Memory B cell (primary cell): ENCODE data around the gene ADRA2C.

Experiments used
- ATAC-seq: fragments of 150-1000 bp; cut with Tn5 transposase; 2 replicates; pipeline ENCODE4 v1.10.0; 2021; ENCODE audit warnings: low read depth, mild to moderate bottlenecking, moderate library complexity
- DNase-seq, 2 donors: peaks; one replicate each; pipeline ENCODE4 v3.0.0; 2022; ENCODE audit warnings: low spot score in 2 of 2
- H3K27ac Mint-ChIP-seq: one replicate; pipeline ENCODE4 v1.8.0; 2022; ENCODE audit warnings: mild to moderate bottlenecking, moderate library complexity, mixed read lengths
- H3K27me3 Mint-ChIP-seq: one replicate; pipeline ENCODE4 v1.8.0; 2022; ENCODE audit warnings: mixed read lengths
- H3K36me3 Mint-ChIP-seq: one replicate; pipeline ENCODE4 v1.8.0; 2022; ENCODE audit warnings: mild to moderate bottlenecking, mixed read lengths
- H3K4me1 Mint-ChIP-seq: one replicate; pipeline ENCODE4 v1.8.0; 2022; ENCODE audit warnings: mixed read lengths
- H3K4me3 Mint-ChIP-seq: one replicate; pipeline ENCODE4 v1.8.0; 2022; ENCODE audit warnings: mild to moderate bottlenecking, moderate library complexity, mixed read lengths
- H3K9me3 Mint-ChIP-seq: one replicate; pipeline ENCODE4 v1.8.0; 2022; ENCODE audit warnings: mixed read lengths

Gene ADRA2C

DNA sequence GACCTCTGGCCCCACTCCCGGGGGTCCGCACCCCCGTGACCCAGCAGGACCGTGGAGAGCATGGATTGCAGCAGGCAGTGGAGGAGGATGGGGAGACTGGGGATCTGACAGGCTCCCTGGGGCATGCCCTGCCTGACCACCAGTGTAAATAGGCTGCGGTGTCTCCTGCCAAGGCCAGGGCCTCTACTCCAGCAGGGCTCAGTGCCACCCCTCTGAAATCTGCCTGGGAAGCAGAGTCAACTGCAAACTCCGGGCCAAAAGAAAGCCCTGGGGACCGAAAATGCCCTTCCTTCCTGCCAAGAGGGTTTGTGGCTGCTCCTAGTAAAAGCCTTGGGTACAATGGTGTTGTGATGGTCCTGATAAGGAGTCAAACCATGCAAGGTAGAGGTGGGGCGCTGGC is 6.4 kb downstream of the ADRA2C start:
- H3K9me3 Mint-ChIP-seq: no peaks in the 10 kb centered on the region
- no peak overlapping the region for H3K27ac Mint-ChIP-seq
- H3K4me3 Mint-ChIP-seq: no peak overlapping the region

GRCh38 chr4:3773552-3774001 is 7.4 kb downstream of the ADRA2C start:
- Mint-ChIP-seq H3K4me3 (no peak overlapping the region), H3K27me3 (peaks cover 11% of the 10 kb centered on the region), H3K27ac (no peak overlapping the region), H3K4me1 (no peaks in the 10 kb centered on the region), H3K36me3 (no peaks in the 10 kb centered on the region), H3K9me3 (peaks cover 2% of the 10 kb centered on the region)
- ATAC-seq (no peak), DNase-seq (no peak)

More for the DNA sequence above, 6.4 kb downstream of the ADRA2C start:
- DNase-seq (no peak), ATAC-seq (no peak)
- Mint-ChIP-seq H3K36me3 (no peaks in the 10 kb centered on the region), H3K27me3 (peaks cover 9% of the 10 kb centered on the region), H3K4me1 (peaks cover 1% of the 10 kb centered on the region)

- Mint-ChIP-seq H3K36me3 (no peaks in the 10 kb centered on the region), H3K9me3 (peaks cover 2% of the 10 kb centered on the region), H3K27me3 (peaks cover 11% of the 10 kb centered on the region), H3K27ac (no peak overlapping the region), H3K4me1 (no peaks in the 10 kb centered on the region), H3K4me3 (no peak overlapping the region)
- no peak for DNase-seq
- ATAC-seq: no peak
These were observed 8.2 kb downstream of the ADRA2C start for GRCh38 chr4:3774253-3774883.

GRCh38 chr4:3775005-3775404 is 8.8 kb downstream of the ADRA2C start:
- no peak for ATAC-seq
- H3K27me3 Mint-ChIP-seq: peaks cover 11% of the 10 kb centered on the region
- H3K27ac Mint-ChIP-seq: no peak overlapping the region
- DNase-seq: no peak
- no peaks in the 10 kb centered on the region for H3K36me3 Mint-ChIP-seq
- no peak overlapping the region for H3K4me3 Mint-ChIP-seq
- H3K4me1 Mint-ChIP-seq: no peaks in the 10 kb centered on the region
- peaks cover 2% of the 10 kb centered on the region for H3K9me3 Mint-ChIP-seq

DNA sequence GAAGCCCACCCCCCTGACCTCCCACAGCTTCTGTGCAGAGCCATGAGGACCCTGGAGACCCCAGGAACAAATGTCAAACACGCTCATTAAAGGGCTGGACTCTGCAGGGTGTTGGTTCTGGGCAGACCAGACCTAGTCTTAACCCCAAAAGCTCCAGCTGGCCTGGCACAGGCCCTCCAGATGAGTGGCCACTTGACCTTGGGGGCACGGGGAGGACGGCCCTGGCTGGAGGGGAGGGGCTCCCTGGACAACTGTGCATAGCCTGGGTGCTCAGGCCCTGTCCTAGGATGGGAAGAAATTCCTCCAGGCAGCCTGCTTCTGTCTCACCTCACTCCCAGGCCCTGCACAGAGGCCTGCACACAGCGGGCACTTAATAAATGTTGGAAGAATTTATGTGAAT is 9.4 kb downstream of the ADRA2C start:
- DNase-seq (no peak), ATAC-seq (no peak)
- Mint-ChIP-seq H3K9me3 (peaks cover 2% of the 10 kb centered on the region), H3K27me3 (peaks cover 9% of the 10 kb centered on the region), H3K4me1 (no peaks in the 10 kb centered on the region), H3K4me3 (no peak overlapping the region), H3K27ac (no peak overlapping the region), H3K36me3 (no peaks in the 10 kb centered on the region)

DNA sequence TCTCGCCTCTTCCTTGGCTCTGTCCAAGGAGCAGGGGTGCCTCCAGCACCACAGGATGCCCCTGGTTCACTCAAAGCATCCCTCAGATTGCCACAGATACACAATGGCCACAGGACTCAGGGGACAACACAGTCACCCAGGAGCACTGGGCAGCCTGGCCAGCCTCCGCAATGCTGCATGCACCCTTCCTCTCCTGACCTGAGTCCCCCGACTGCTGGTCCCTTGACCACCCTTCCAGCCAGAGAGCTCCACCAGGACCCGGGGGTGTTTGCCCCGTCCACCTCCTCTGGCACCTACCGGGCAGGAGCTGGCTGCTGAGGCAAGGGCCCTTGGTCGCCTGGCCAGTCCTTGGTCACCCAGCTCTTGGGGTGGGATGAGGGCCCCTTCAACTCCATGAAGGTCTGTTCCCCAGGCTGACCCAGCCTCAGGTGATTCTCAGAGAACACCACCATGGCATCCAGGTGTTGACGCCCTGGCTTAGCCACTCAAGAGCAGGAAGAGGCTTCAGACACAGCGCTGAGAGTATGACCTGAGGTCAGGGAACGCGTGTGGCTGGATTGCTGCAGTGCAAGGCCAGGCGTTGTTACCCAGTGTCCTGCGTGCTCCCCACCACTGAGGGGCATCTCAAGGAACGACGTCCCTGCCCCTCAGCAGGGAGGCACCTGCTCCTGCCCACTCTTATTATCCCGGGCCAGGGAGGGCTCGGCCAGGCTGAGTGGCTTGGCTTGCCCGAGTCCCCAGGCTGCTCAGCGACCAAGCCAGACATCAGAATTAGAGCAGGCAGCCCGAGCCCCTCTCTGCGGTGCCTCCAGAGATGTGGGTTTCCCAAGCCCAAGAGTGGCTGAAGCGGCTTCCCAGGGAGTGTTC is 10.2 kb downstream of the ADRA2C start:
- ATAC-seq (no peak), DNase-seq (no peak)
- no peak overlapping the region for H3K27ac Mint-ChIP-seq
- no peak overlapping the region for H3K4me3 Mint-ChIP-seq
- peaks cover 2% of the 10 kb centered on the region for H3K9me3 Mint-ChIP-seq
- H3K36me3 Mint-ChIP-seq: no peaks in the 10 kb centered on the region
- H3K27me3 Mint-ChIP-seq: peaks cover 9% of the 10 kb centered on the region
- no peaks in the 10 kb centered on the region for H3K4me1 Mint-ChIP-seq

GRCh38 chr4:3777033-3777390 is 10.8 kb downstream of the ADRA2C start:
- DNase-seq (no peak), ATAC-seq (no peak)
- Mint-ChIP-seq H3K36me3 (no peaks in the 10 kb centered on the region), H3K9me3 (peaks cover 2% of the 10 kb centered on the region), H3K27me3 (peaks cover 9% of the 10 kb centered on the region), H3K4me1 (no peaks in the 10 kb centered on the region), H3K4me3 (no peak overlapping the region), H3K27ac (no peak overlapping the region)

- H3K9me3 Mint-ChIP-seq: peaks cover 2% of the 10 kb centered on the region
- no peak for DNase-seq
- no peak overlapping the region for H3K27ac Mint-ChIP-seq
- peaks cover 9% of the 10 kb centered on the region for H3K27me3 Mint-ChIP-seq
- H3K4me1 Mint-ChIP-seq: no peaks in the 10 kb centered on the region
- H3K36me3 Mint-ChIP-seq: no peaks in the 10 kb centered on the region
- H3K4me3 Mint-ChIP-seq: no peak overlapping the region
- no peak for ATAC-seq
These were observed 11.5 kb downstream of the ADRA2C start for GRCh38 chr4:3777669-3778068.

- peaks cover 11% of the 10 kb centered on the region for H3K27me3 Mint-ChIP-seq
- ATAC-seq (no peak), DNase-seq (no peak)
- H3K4me3 Mint-ChIP-seq: no peak overlapping the region
- no peaks in the 10 kb centered on the region for H3K4me1 Mint-ChIP-seq
- no peak overlapping the region for H3K27ac Mint-ChIP-seq
- no peaks in the 10 kb centered on the region for H3K36me3 Mint-ChIP-seq
- H3K9me3 Mint-ChIP-seq: peaks cover 2% of the 10 kb centered on the region
These were observed 13.3 kb downstream of the ADRA2C start for GRCh38 chr4:3779509-3779908.

DNA sequence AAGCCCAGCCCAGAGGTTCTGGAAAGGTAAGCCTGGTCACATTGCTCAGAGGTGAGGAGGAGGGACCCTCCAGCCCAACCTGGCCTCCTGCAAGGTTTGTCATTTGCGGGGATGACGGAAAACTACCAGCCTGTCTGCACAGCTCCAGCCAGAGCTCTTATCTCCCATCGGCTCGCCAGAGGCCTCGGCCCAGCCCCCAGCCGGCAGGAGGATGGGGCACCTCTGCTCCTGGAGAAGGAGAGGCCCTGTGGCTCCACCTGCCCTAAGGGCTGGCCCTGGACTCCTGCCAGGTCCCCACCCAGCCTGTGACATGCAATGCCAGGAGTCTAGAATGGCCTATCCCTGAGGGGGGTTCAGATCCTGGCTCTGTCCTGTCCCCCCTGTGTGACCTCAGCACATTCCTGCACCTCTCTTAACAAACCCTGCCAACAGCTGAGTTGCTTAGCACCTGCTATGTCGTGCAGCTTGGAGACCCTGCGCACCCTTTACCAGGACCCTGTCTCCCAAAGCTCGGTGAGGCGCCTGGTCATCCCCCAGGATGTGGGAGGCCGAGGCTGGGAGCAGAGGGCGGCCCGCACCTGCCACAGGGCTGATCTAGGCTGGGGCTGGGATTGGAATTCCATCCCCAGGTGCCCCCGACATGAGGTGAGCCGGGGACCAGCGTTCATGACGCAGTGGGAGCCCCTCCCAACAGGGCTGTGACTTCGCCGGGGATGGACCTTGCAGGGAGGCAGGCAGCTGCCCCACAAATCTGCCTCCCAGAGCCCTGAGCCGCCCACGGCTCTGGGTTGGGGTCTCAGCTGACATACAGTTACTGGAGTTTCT is 14.4 kb downstream of the ADRA2C start:
- Mint-ChIP-seq H3K9me3 (peaks cover 2% of the 10 kb centered on the region), H3K27ac (no peak overlapping the region), H3K36me3 (no peaks in the 10 kb centered on the region), H3K27me3 (peaks cover 11% of the 10 kb centered on the region), H3K4me3 (no peak overlapping the region), H3K4me1 (no peaks in the 10 kb centered on the region)
- no peak for ATAC-seq
- DNase-seq: no peak

- no peaks in the 10 kb centered on the region for H3K4me1 Mint-ChIP-seq
- DNase-seq (no peak), ATAC-seq (peak; percentile 26)
- no peak overlapping the region for H3K27ac Mint-ChIP-seq
- H3K36me3 Mint-ChIP-seq: no peaks in the 10 kb centered on the region
- H3K27me3 Mint-ChIP-seq: peaks cover 13% of the 10 kb centered on the region
- no peak overlapping the region for H3K4me3 Mint-ChIP-seq
- peaks cover 2% of the 10 kb centered on the region for H3K9me3 Mint-ChIP-seq
These were observed 15.2 kb downstream of the ADRA2C start for GRCh38 chr4:3781193-3781886.

GRCh38 chr4:3781997-3782930 is 16.1 kb downstream of the ADRA2C start:
- no peaks in the 10 kb centered on the region for H3K4me1 Mint-ChIP-seq
- peaks cover 13% of the 10 kb centered on the region for H3K27me3 Mint-ChIP-seq
- no peak for ATAC-seq
- no peak overlapping the region for H3K27ac Mint-ChIP-seq
- H3K36me3 Mint-ChIP-seq: no peaks in the 10 kb centered on the region
- peaks cover 2% of the 10 kb centered on the region for H3K9me3 Mint-ChIP-seq
- no peak overlapping the region for H3K4me3 Mint-ChIP-seq
- DNase-seq: no peak
